ENCODE results near the gene TMEM184A.

DNA sequence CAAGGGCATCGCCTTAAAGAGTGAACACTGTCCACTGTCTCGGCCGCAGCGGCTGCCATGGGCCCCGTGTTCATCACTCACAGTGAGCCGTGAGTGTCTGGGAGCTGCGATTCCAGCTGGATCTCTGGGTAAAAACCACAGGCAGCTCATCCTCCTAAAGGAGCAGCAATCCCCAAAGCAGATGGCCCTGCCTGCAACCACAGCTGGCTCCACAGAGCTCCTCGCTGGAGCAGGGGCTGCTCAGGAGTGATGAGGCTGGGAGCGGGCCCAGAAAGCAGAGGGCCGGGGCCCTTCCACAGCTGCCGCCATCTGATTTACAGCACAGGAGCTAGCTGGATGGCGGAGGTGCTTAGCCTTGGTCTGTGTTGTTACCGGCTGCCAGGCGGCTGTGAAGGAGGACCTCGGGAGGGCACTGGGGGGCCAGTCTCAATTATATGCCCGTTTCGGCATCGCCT lies 6.6 kb upstream of the TMEM184A start:
- TF ChIP-seq CTCF (IDR thresholded peaks at IDR 0.05), result no peak
- no peak for TF ChIP-seq EZH2 (IDR thresholded peaks at IDR 0.05; ENCODE audit: borderline replicate concordance, insufficient read depth, low read depth, low read length, poor library complexity, severe bottlenecking)

All from B cell (primary cell).